CD14-positive monocyte (primary cell): ENCODE measurements around the gene ANXA5. TPM values are rescaled to one million over a fixed set of nuclear protein-coding genes. Genes with fewer than 3 reads are reported as not detected.
A peak's percentile ranks its signal among the peaks of the same experiment; 100 is the strongest.

Source experiments
- DNase-seq, 3 donors: peaks; one replicate each; pipeline ENCODE4 v3.0.0-alpha.2; 2011 to 2022
- H2AFZ ChIP-seq: 2 replicates; pipeline ENCODE4 v1.6.0; 2012; ENCODE audit warnings: mild to moderate bottlenecking, low read depth, low read length, inconsistent platforms; ENCODE audit not compliant: insufficient read depth, poor library complexity, severe bottlenecking
- H3K27ac ChIP-seq, 2 donors: 1 replicate in 1 of 2; 2 replicates in 1 of 2; pipeline ENCODE4 v1.5.1; 2012 to 2013; ENCODE audit warnings: low read length in 2 of 2, control low read depth in 1 of 2, inconsistent platforms in 1 of 2, low read depth in 1 of 2, mild to moderate bottlenecking in 1 of 2
- H3K27me3 ChIP-seq, 2 donors: one replicate each; pipeline versions ENCODE4 v1.6.0 to v1.6.1; 2011 to 2013; ENCODE audit warnings: low read length in 2 of 2; ENCODE audit not compliant: control insufficient read depth in 2 of 2, insufficient read depth in 2 of 2
- H3K36me3 ChIP-seq, 2 donors: replicated peaks in 1 of 2; 1 replicate in 1 of 2; 2 replicates in 1 of 2; pipeline versions ENCODE4 v1.5.1 to v1.6.1; 2012 to 2013; ENCODE audit warnings: low read length in 2 of 2, control low read depth in 1 of 2, inconsistent platforms in 1 of 2, mild to moderate bottlenecking in 1 of 2; ENCODE audit not compliant: insufficient read depth in 2 of 2, control insufficient read depth in 1 of 2
- H3K4me1 ChIP-seq, 2 donors: 1 replicate in 1 of 2; 2 replicates in 1 of 2; pipeline versions ENCODE4 v1.5.1 to v1.6.1; 2012 to 2013; ENCODE audit warnings: low read length in 2 of 2, control low read depth in 1 of 2, inconsistent platforms in 1 of 2, mild to moderate bottlenecking in 1 of 2, moderate library complexity in 1 of 2; ENCODE audit not compliant: insufficient read depth in 2 of 2, control insufficient read depth in 1 of 2
- H3K4me2 ChIP-seq: replicated peaks from 2 replicates; pipeline ENCODE3; 2012; ENCODE audit warnings: low read length, moderate library complexity, mild to moderate bottlenecking; ENCODE audit not compliant: poor library complexity, severe bottlenecking; ENCODE audit errors: extremely low read depth
- H3K4me3 ChIP-seq, 3 experiments: fragments of 200-600 bp in 1 of 3; sonication (generic) in 1 of 3; replicated peaks in 1 of 3; 1 replicate in 2 of 3; 2 replicates in 1 of 3; pipeline ENCODE4 v1.5.1; 2011 to 2013; ENCODE audit warnings: low read length in 3 of 3, mild to moderate bottlenecking in 3 of 3, control low read depth in 2 of 3, low read depth in 2 of 3, inconsistent platforms in 1 of 3, moderate library complexity in 1 of 3
- H3K79me2 ChIP-seq: 2 replicates; pipeline ENCODE4 v1.6.0; 2012; ENCODE audit warnings: mild to moderate bottlenecking, control low read depth, inconsistent platforms, low read length, moderate library complexity; ENCODE audit not compliant: insufficient read depth
- H3K9ac ChIP-seq: 2 replicates; pipeline ENCODE4 v1.6.0; 2017; ENCODE audit warnings: low read length, mild to moderate bottlenecking; ENCODE audit not compliant: insufficient read depth, poor library complexity, severe bottlenecking
- H3K9me3 ChIP-seq, 2 donors: replicated peaks in 1 of 2; 1 replicate in 1 of 2; 2 replicates in 1 of 2; pipeline versions ENCODE4 v1.5.1 to v1.6.1; 2012 to 2013; ENCODE audit warnings: low read length in 2 of 2, control low read depth in 1 of 2; ENCODE audit not compliant: control insufficient read depth in 1 of 2, insufficient read depth in 1 of 2
- H4K20me1 ChIP-seq: 2 replicates; pipeline ENCODE4 v1.6.0; 2012; ENCODE audit warnings: mild to moderate bottlenecking, low read length, control low read depth, moderate library complexity; ENCODE audit not compliant: insufficient read depth
- H3K27ac Mint-ChIP-seq, 7 donors: one replicate each; pipeline ENCODE4 v1.8.0; 2020; ENCODE audit warnings: mild to moderate bottlenecking in 7 of 7, mixed read lengths in 7 of 7, moderate library complexity in 6 of 7, inconsistent platforms in 2 of 7
- H3K27me3 Mint-ChIP-seq, 3 donors: one replicate each; pipeline ENCODE4 v1.8.0; 2021 to 2022; ENCODE audit warnings: low read depth in 3 of 3, mild to moderate bottlenecking in 3 of 3, mixed read lengths in 3 of 3, moderate library complexity in 3 of 3, inconsistent platforms in 1 of 3
- H3K36me3 Mint-ChIP-seq, 2 donors: one replicate each; pipeline ENCODE4 v1.8.0; 2020; ENCODE audit warnings: mixed read lengths in 2 of 2, inconsistent platforms in 1 of 2, mild to moderate bottlenecking in 1 of 2
- H3K4me1 Mint-ChIP-seq: one replicate; pipeline ENCODE4 v1.8.0; 2020; ENCODE audit warnings: mild to moderate bottlenecking, mixed read lengths
- H3K4me3 Mint-ChIP-seq, 2 donors: one replicate each; pipeline ENCODE4 v1.8.0; 2020; ENCODE audit warnings: mild to moderate bottlenecking in 2 of 2, mixed read lengths in 2 of 2, moderate library complexity in 1 of 2
- H3K9me3 Mint-ChIP-seq, 7 donors: one replicate each; pipeline ENCODE4 v1.8.0; 2020 to 2022; ENCODE audit warnings: mixed read lengths in 7 of 7, mild to moderate bottlenecking in 6 of 7, moderate library complexity in 6 of 7, inconsistent platforms in 2 of 7
- CTCF ChIP-seq: fragments of 200-600 bp; IDR thresholded peaks from one replicate; pipeline ENCODE4 v1.8.0; 2022; ENCODE audit warnings: antibody characterized with exemption, mild to moderate bottlenecking
- WGBS: methylation state at CpG from one replicate; pipeline ENCODE4 v1.1.5; 2013; ENCODE audit warnings: missing lambda C conversion rate; ENCODE audit not compliant: insufficient coverage; 5-methylcytosine and 5-hydroxymethylcytosine counted together
- intact Hi-C, 2 donors: fragments of 100-400 bp; cut with micrococcal nuclease; formaldehyde crosslinking; loops; one replicate each; pipeline versions ENCODE4 v1.15.0 to v1.15.1; 2023
- polyA plus RNA-seq, 3 donors: library from polyadenylated mRNA; depleted of rRNA in 1 of 3; unstranded in 2 of 3; stranded (reverse) in 1 of 3; fragments of 300-500 nt in 2 of 3; fragments of >200 nt in 1 of 3; fragmentation: Illumina TruSeq in 2 of 3; gene quantifications; 1 replicate in 2 of 3; 2 replicates in 1 of 3; pipeline ENCODE4 v1.2.3, GENCODE V29; 2012 to 2021

Gene ANXA5
- polyA plus RNA-seq, 3 donors: 312 to 796 (median 752) TPM

GRCh38 chr4:121669163-121669550 is 27.6 kb downstream of the ANXA5 start:
- H3K36me3 Mint-ChIP-seq: peaks cover 75 to 88% of the 10 kb centered on the region in 2 donors
- H3K4me3 Mint-ChIP-seq: no peak overlapping the region
- H3K27ac Mint-ChIP-seq: no peak overlapping the region
- H3K27me3 Mint-ChIP-seq: no peaks in the 10 kb centered on the region
- Histone ChIP-seq H3K27me3 (no peaks in the 10 kb centered on the region), H3K27ac (no peak overlapping the region), H3K4me1 (no peaks in the 10 kb centered on the region), H3K79me2 (no peaks in the 10 kb centered on the region), H3K4me3 (no peak overlapping the region), H3K9me3 (no peaks in the 10 kb centered on the region), H3K4me2 (no peak overlapping the region), H3K9ac (no peak overlapping the region), H4K20me1 (peaks cover 56% of the 10 kb centered on the region), H2AFZ (no peak overlapping the region), H3K36me3 (peaks cover 77 to 95% of the 10 kb centered on the region in 2 donors)
- DNase-seq: no peak
- H3K4me1 Mint-ChIP-seq: no peaks in the 10 kb centered on the region
- TF ChIP-seq CTCF: no peak
- intact Hi-C loops: loop anchor here in 1 of 2 donors (10.0 kb wide), 1 partner anchor 66 kb away; no protein-coding TSS in a partner anchor
- no CpG with 5 or more reads among the region's 2 CpGs for WGBS
- H3K9me3 Mint-ChIP-seq: no peaks in the 10 kb centered on the region

DNA sequence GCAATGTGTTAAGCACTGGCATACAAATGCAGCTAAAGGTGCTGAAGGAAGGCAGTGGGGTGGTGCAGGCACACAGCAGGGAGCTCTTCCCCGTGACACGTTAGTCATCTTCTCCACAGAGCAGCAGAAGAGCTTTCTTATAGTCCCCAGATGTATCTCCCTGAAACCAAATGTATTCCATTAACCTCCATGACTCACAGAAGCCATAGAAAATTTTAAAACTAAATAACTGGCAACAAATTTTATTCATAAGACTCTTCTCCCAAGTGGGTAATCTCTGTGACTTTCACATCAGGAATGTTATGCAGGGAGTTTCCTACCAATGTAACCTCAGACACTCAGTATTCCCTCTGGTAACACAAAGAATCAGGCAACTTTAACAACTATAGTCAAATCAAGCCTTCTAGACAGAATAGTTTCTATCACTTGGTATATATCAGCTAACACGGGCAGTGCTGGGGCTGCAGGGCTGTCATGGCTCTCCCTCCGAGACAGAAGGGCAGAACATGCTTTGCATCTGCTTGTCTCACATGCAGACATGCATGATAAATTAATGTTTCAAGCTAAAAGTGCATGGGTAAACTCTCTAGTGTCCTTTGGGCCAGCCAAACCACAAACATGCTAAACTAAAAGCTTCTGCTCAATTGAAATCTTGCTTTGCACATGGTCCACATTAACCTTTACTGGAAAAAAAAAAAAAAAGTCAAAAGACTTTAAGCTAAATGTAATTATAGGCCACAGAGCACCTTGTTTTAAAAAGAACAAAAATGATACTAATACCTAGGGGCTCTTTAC is 28.2 kb downstream of the ANXA5 start:
- Mint-ChIP-seq H3K4me1 (no peaks in the 10 kb centered on the region), H3K27ac (peak overlapping the region in 2 of 7 donors; percentile 3 to 23)

More for the DNA sequence above, 28.2 kb downstream of the ANXA5 start:
- Mint-ChIP-seq H3K27me3 (no peaks in the 10 kb centered on the region), H3K9me3 (no peaks in the 10 kb centered on the region), H3K4me3 (no peak overlapping the region), H3K36me3 (peaks cover 79 to 88% of the 10 kb centered on the region in 2 donors)
- no peak for DNase-seq
- TF ChIP-seq CTCF: no peak
- H3K9ac ChIP-seq: no peak overlapping the region
- peaks cover 50% of the 10 kb centered on the region for H4K20me1 ChIP-seq
- no peaks in the 10 kb centered on the region for H3K27me3 ChIP-seq
- intact Hi-C loops: loop anchor here in 1 of 2 donors (10.0 kb wide), 1 partner anchor 66 kb away; no protein-coding TSS in a partner anchor
- WGBS: 100% methylated on average over 4 of the region's 4 CpGs
- no peak overlapping the region for H3K4me2 ChIP-seq
- no peaks in the 10 kb centered on the region for H3K9me3 ChIP-seq
- no peak overlapping the region for H3K4me3 ChIP-seq
- peaks cover 77 to 97% of the 10 kb centered on the region in 2 donors for H3K36me3 ChIP-seq
- no peak overlapping the region for H3K27ac ChIP-seq
- no peaks in the 10 kb centered on the region for H3K4me1 ChIP-seq
- no peaks in the 10 kb centered on the region for H3K79me2 ChIP-seq
- H2AFZ ChIP-seq: no peak overlapping the region
